GM12801 (cell line): ENCODE measurements around the gene ATP2B2.

Source experiments
- CTCF ChIP-seq: IDR thresholded peaks from one replicate; pipeline ENCODE4 v1.5.1; 2011; ENCODE audit warnings: control low read depth; ENCODE audit not compliant: insufficient read length; ENCODE audit errors: extremely low read depth

ATP2B2 gene

GRCh38 chr3:10505050-10505790, at the start of gene ATP2B2:
Gene ATP2B2 (minus strand): TSS chr3:10505586. CDS start chr3:10449543, 56,043 bp downstream.
- TF ChIP-seq CTCF, result no peak

GRCh38 chr3:10554746-10555145, 49.4 kb upstream of the ATP2B2 start:
- TF ChIP-seq CTCF, result no peak

- TF ChIP-seq CTCF, result no peak
Observed at GRCh38 chr3:10554236-10554611, 48.8 kb upstream of the ATP2B2 start.

- no peak for TF ChIP-seq CTCF
Observed at GRCh38 chr3:10553591-10554235, 48.3 kb upstream of the ATP2B2 start.

GRCh38 chr3:10552631-10552943, 47.2 kb upstream of the ATP2B2 start:
- no peak for TF ChIP-seq CTCF

GRCh38 chr3:10551821-10552630, 46.6 kb upstream of the ATP2B2 start:
- TF ChIP-seq CTCF, result no peak

GRCh38 chr3:10551139-10551538, 45.8 kb upstream of the ATP2B2 start:
- no peak for TF ChIP-seq CTCF
